K562 (cell line): ENCODE data around the gene CDC42BPB. TPM values are rescaled to one million over a fixed set of nuclear protein-coding genes. Genes with fewer than 3 reads are reported as not detected.
"Not testable (repeated sequence)": the region's sequence is repeated elsewhere in the genome, so short reads cannot be mapped to it uniquely, and the experiment has no call there.

Experiments used
- ATAC-seq: fragments of 200-7000 bp; cut with Tn5 transposase; 3 replicates; pipeline ENCODE4 v1.9.1; 2020; ENCODE audit warnings: moderate library complexity
- BruUV-seq: library from RNA; stranded (reverse); fragments of 400-500 nt; replicated peaks from 2 replicates; lab custom pipeline; 2021; lab: Mats Ljungman, UMichigan
- CTCF ChIA-PET: fragments of 300-600 bp; formaldehyde crosslinking; extraction: SDS; loops from one replicate; lab custom pipeline; 2021; ENCODE audit warnings: low intra/inter-chr PET ratio; lab: Yijun Ruan, JAX
- POLR2A ChIA-PET: fragments of 300-600, 350-650 bp; sonication (Branson Sonifier 250); formaldehyde crosslinking; extraction: SDS; loops from one replicate; lab custom pipeline; 2021; ENCODE audit warnings: antibody characterized with exemption, inconsistent platforms; lab: Yijun Ruan, JAX
- DNase-seq, 4 experiments: peaks; one replicate each; pipeline versions ENCODE4 v3.0.0 to v3.0.0-alpha.2; 2011 to 2018; ENCODE audit warnings: low spot score in 3 of 4, mixed read lengths in 3 of 4; ENCODE audit errors: extremely low read depth in 1 of 4
- FAIRE-seq: peaks from 2 replicates; lab custom pipeline; 2011; peaks lifted over from hg19 to GRCh38; lab: Jason Lieb, UNC
- H2AFZ ChIP-seq: 2 replicates; pipeline ENCODE4 v1.6.0; 2011; ENCODE audit warnings: low read depth, low read length, control low read depth, inconsistent platforms
- H3K27ac ChIP-seq: fragments of 200-600 bp; 3 replicates; pipeline ENCODE4 v1.8.0; 2011; ENCODE audit warnings: low read depth, mild to moderate bottlenecking, control low read depth, inconsistent platforms, low read length, moderate library complexity, mixed read lengths; ENCODE audit errors: extremely low read depth
- H3K27me3 ChIP-seq, 2 experiments: fragments of 300-600 bp in 1 of 2; 2 replicates in 1 of 2; 3 replicates in 1 of 2; pipeline versions ENCODE4 v1.6.0 to v1.8.0; 2011; ENCODE audit warnings: inconsistent platforms in 2 of 2, low read length in 2 of 2, mild to moderate bottlenecking in 1 of 2, mixed read lengths in 1 of 2, moderate library complexity in 1 of 2; ENCODE audit not compliant: control insufficient read depth in 2 of 2, insufficient read depth in 2 of 2
- H3K36me3 ChIP-seq: fragments of 300-600 bp; 3 replicates; pipeline ENCODE4 v1.8.0; 2011; ENCODE audit warnings: mild to moderate bottlenecking, low read length, inconsistent platforms; ENCODE audit not compliant: control insufficient read depth, insufficient read depth
- H3K4me1 ChIP-seq, 2 experiments: fragments of 200-600 bp in 1 of 2; replicated peaks in 1 of 2; 2 replicates in 1 of 2; 3 replicates in 1 of 2; pipeline versions ENCODE4 v1.5.1 to v1.8.0; 2011; ENCODE audit warnings: inconsistent platforms in 2 of 2, low read length in 2 of 2, mild to moderate bottlenecking in 1 of 2, mixed read lengths in 1 of 2, moderate library complexity in 1 of 2; ENCODE audit not compliant: control insufficient read depth in 2 of 2, insufficient read depth in 2 of 2
- H3K4me2 ChIP-seq: 2 replicates; pipeline ENCODE4 v1.6.1; 2011; ENCODE audit warnings: low read length, control low read depth, inconsistent platforms, mixed read lengths; ENCODE audit not compliant: insufficient read depth
- H3K4me3 ChIP-seq: fragments of 200-600 bp; sonication (generic), shearing (Covaris generic); 2 replicates; pipeline ENCODE4 v1.5.1; 2016; ENCODE audit warnings: control low read depth, inconsistent platforms
- H3K79me2 ChIP-seq: fragments of 200-600 bp; 3 replicates; pipeline ENCODE4 v1.8.0; 2011; ENCODE audit warnings: low read length, inconsistent platforms; ENCODE audit not compliant: control insufficient read depth, insufficient read depth
- H3K9ac ChIP-seq, 2 experiments: 2 replicates each; pipeline versions ENCODE4 v1.6.0 to v1.6.1; 2011; ENCODE audit warnings: low read depth in 2 of 2, low read length in 2 of 2, control low read depth in 1 of 2, inconsistent platforms in 1 of 2, mild to moderate bottlenecking in 1 of 2, mixed read lengths in 1 of 2; ENCODE audit not compliant: insufficient read depth in 1 of 2
- H3K9me1 ChIP-seq: one replicate; pipeline ENCODE4 v1.6.0; 2011; ENCODE audit warnings: inconsistent platforms, mild to moderate bottlenecking, low read length, moderate library complexity; ENCODE audit not compliant: control insufficient read depth, insufficient read depth
- H3K9me3 ChIP-seq: replicated peaks from 2 replicates; pipeline ENCODE4 v1.5.1; 2011; ENCODE audit warnings: low read depth, low read length, inconsistent platforms; ENCODE audit not compliant: control insufficient read depth, insufficient read depth
- H4K20me1 ChIP-seq: replicated peaks from 2 replicates; pipeline ENCODE4 v1.6.1; 2011; ENCODE audit warnings: low read length, inconsistent platforms, mixed read lengths; ENCODE audit not compliant: control insufficient read depth, insufficient read depth
- BRD9 ChIP-seq: fragments of 450-650 bp; IDR thresholded peaks from 2 replicates; pipeline ENCODE4 v1.6.1; 2018; ENCODE audit warnings: low read depth; ENCODE audit not compliant: partially characterized antibody
- CGGBP1 ChIP-seq: fragments of 250-450 bp; sonication (Bioruptor Pico); IDR thresholded peaks from 2 replicates; pipeline ENCODE4 v1.9.0; 2021; ENCODE audit warnings: mild to moderate bottlenecking
- EGR1 ChIP-seq: fragments of 450-650 bp; conservative IDR thresholded peaks from 2 replicates; pipeline ENCODE4 v1.6.1; 2017; ENCODE audit warnings: mild to moderate bottlenecking
- EZH2 ChIP-seq: IDR thresholded peaks from 2 replicates; pipeline ENCODE4 v1.6.1; 2012; ENCODE audit warnings: low read depth, mild to moderate bottlenecking, inconsistent platforms, low read length, borderline replicate concordance
- GATAD2B ChIP-seq: fragments of 450-650 bp; IDR thresholded peaks from 2 replicates; pipeline ENCODE4 v1.6.1; 2017; ENCODE audit warnings: mild to moderate bottlenecking, borderline replicate concordance
- KAT8 ChIP-seq: fragments of 450-650 bp; IDR thresholded peaks from 2 replicates; pipeline ENCODE4 v1.6.1; 2016; ENCODE audit warnings: low read depth, mild to moderate bottlenecking
- MXI1 ChIP-seq: IDR thresholded peaks from 2 replicates; pipeline ENCODE4 v1.6.1; 2011; ENCODE audit warnings: low read depth, mild to moderate bottlenecking, improper control_type of control experiment, low read length
- PCBP2 ChIP-seq: fragments of 200-400 bp; formaldehyde crosslinking; IDR thresholded peaks from 2 replicates; pipeline ENCODE4 v1.6.1; 2018; ENCODE audit warnings: low read length, low read depth, mild to moderate bottlenecking, moderate library complexity; ENCODE audit not compliant: poor library complexity, severe bottlenecking
- SMARCE1 ChIP-seq: fragments of 450-650 bp; IDR thresholded peaks from 2 replicates; pipeline ENCODE4 v1.7.1; 2016; ENCODE audit warnings: mild to moderate bottlenecking
- TOE1 ChIP-seq, 2 experiments: fragments of 450-650 bp in 1 of 2; sonication (generic) in 1 of 2; formaldehyde crosslinking in 1 of 2; IDR thresholded peaks; 2 replicates each; pipeline versions ENCODE4 v1.7.1 to v1.8.0; 2016 to 2022; ENCODE audit warnings: borderline replicate concordance in 2 of 2, mild to moderate bottlenecking in 2 of 2, antibody characterized with exemption in 1 of 2, inconsistent platforms in 1 of 2, low read depth in 1 of 2, missing genetic modification reagents in 1 of 2, moderate library complexity in 1 of 2
- TSHZ1 ChIP-seq: fragments of 250-450 bp; sonication (Bioruptor Pico); IDR thresholded peaks from 2 replicates; pipeline ENCODE4 v1.4.0; 2020; ENCODE audit warnings: mild to moderate bottlenecking, moderate library complexity
- ZFP30 ChIP-seq: fragments of 250-450 bp; sonication (Bioruptor Pico); IDR thresholded peaks from 2 replicates; pipeline ENCODE4 v1.8.0; 2022; ENCODE audit warnings: moderate library complexity, mild to moderate bottlenecking, inconsistent platforms, borderline replicate concordance
- WGBS: fragments of 100-300 bp; shearing (Covaris generic); methylation state at CpG from one replicate; pipeline ENCODE4 v1.1.6; 2016; ENCODE audit warnings: low coverage, mixed read lengths; ENCODE audit not compliant: insufficient coverage; ENCODE audit errors: missing lambda C conversion rate; 5-methylcytosine and 5-hydroxymethylcytosine counted together
- in situ Hi-C: fragments of 300-500 bp; cut with MboI; formaldehyde crosslinking; loops from 4 replicates; pipeline ENCODE4 v1.15.0; 2018; ENCODE audit warnings: inconsistent platforms, mixed read lengths
- intact Hi-C: fragments of 100-400 bp; cut with micrococcal nuclease; formaldehyde crosslinking; loops from 2 replicates; pipeline ENCODE4 v1.14.2; 2022
- polyA plus RNA-seq, 8 experiments: library from polyadenylated mRNA; depleted of rRNA in 4 of 8; stranded (reverse) in 5 of 8; unstranded in 3 of 8; fragments of >200 nt; fragmentation: Nextera tagmentation in 2 of 8; fragmentation: Illumina TruSeq in 1 of 8; extraction: Ambion mirVana in 2 of 8; extraction: Trizol in 1 of 8; gene quantifications; 2 replicates each; pipeline versions ENCODE4 v1.2.1 to v1.2.3, GENCODE V29; 2011 to 2014; ENCODE audit warnings: inconsistent platforms in 1 of 8, missing spikeins in 1 of 8
- total RNA-seq, 7 experiments: library from RNA; depleted of rRNA in 6 of 7; stranded (reverse); fragments of >200 nt in 6 of 7; fragmentation: Illumina TruSeq in 2 of 7; extraction: Trizol in 2 of 7; gene quantifications; 2 replicates each; pipeline versions ENCODE4 v1.2.1 to v1.2.3, GENCODE V29; 2011 to 2021; ENCODE audit warnings: low replicate concordance in 1 of 7

The CDC42BPB gene
- total and polyA plus RNA-seq, 9 of the 15 experiments (the other 6 are each of a cell fraction or from before 2014, with no cell fraction given), result 0.07 to 24.3 (median 12.6) TPM

GRCh38 chr14:103050935-103051334 is 6.4 kb downstream of the CDC42BPB start:
- Histone ChIP-seq H3K27me3 (no peaks in the 10 kb centered on the region), H3K9me1 (no peaks in the 10 kb centered on the region), H3K4me2 (no peak overlapping the region), H3K4me1 (peaks cover 7 to 11% of the 10 kb centered on the region in 2 experiments; a peak in 4 of 5 replicates), H2AFZ (no peak overlapping the region), H3K36me3 (no peaks in the 10 kb centered on the region), H3K4me3 (no peak overlapping the region), H3K27ac (no peak overlapping the region), H3K79me2 (peaks cover 32% of the 10 kb centered on the region), H4K20me1 (no peaks in the 10 kb centered on the region), H3K9me3 (no peaks in the 10 kb centered on the region), H3K9ac (no peak overlapping the region)
- in situ Hi-C loops (no loop called here), intact Hi-C loops (no loop called here)
- TF ChIP-seq PCBP2, result no peak
- no peak for TF ChIP-seq CGGBP1 (CRISPR knock-in tag)
- TF ChIP-seq MXI1, result no peak
- no peak for TF ChIP-seq KAT8
- no peak for TF ChIP-seq SMARCE1
- TF ChIP-seq EGR1, result no peak
- TF ChIP-seq ZFP30 (CRISPR knock-in tag), result no peak
- no peak for TF ChIP-seq BRD9
- no peak for TF ChIP-seq TOE1 (IDR thresholded peaks at IDR 0.05; ENCODE audit: borderline replicate concordance)
- TF ChIP-seq TOE1 (CRISPR knock-in tag; IDR thresholded peaks at IDR 0.05; ENCODE audit: borderline replicate concordance, low read depth), result no peak
- TF ChIP-seq TSHZ1 (CRISPR knock-in tag), result no peak
- TF ChIP-seq EZH2, result no peak
- TF ChIP-seq GATAD2B, result no peak
- ChIA-PET POLR2A (no interaction called here), CTCF (no interaction called here)
- DNase-seq (no peak), FAIRE-seq (no peak), ATAC-seq (no peak)
- 42% methylated on average over 4 of the region's 5 CpGs for WGBS
- BruUV-seq, result no TSS peak

- in situ Hi-C loops, DNase-seq: not testable (repeated sequence)
Measured at GRCh38 chr14:103047453-103047852, 9.9 kb downstream of the CDC42BPB start.

More at GRCh38 chr14:103047453-103047852, 9.9 kb downstream of the CDC42BPB start:
- H4K20me1 ChIP-seq, H3K9me3 ChIP-seq, H3K4me2 ChIP-seq, H3K9ac ChIP-seq, H3K4me1 ChIP-seq, H3K36me3 ChIP-seq, ATAC-seq, BruUV-seq, H3K27ac ChIP-seq, H2AFZ ChIP-seq, H3K9me1 ChIP-seq, CTCF ChIA-PET, H3K4me3 ChIP-seq, POLR2A ChIA-PET, FAIRE-seq, H3K27me3 ChIP-seq, intact Hi-C loops: not testable (repeated sequence)
- peaks cover 23% of the 10 kb centered on the region; the same call in 2 of the 3 replicates for H3K79me2 ChIP-seq
- WGBS, result 88% methylated on average over 6 of the region's 8 CpGs
